Skin epidermis (tissue), 12 donors: ENCODE measurements around the gene SPDYE3.
A peak's percentile ranks its signal among the peaks of the same experiment; 100 is the strongest.

Experiments used
- H3K27ac ChIP-seq, 21 experiments: fragments of 200-600 bp; sonication (generic) in 11 of 21; one replicate each; pipeline ENCODE4 v1.5.0; 2020; ENCODE audit warnings: mild to moderate bottlenecking in 3 of 21, inconsistent platforms in 2 of 21, moderate library complexity in 2 of 21
- H3K4me3 ChIP-seq, 7 experiments: fragments of 200-600 bp; sonication (generic) in 2 of 7; one replicate each; pipeline ENCODE4 v1.5.0; 2020; ENCODE audit warnings: inconsistent platforms in 2 of 7, mild to moderate bottlenecking in 2 of 7, moderate library complexity in 1 of 7

Gene SPDYE3

DNA sequence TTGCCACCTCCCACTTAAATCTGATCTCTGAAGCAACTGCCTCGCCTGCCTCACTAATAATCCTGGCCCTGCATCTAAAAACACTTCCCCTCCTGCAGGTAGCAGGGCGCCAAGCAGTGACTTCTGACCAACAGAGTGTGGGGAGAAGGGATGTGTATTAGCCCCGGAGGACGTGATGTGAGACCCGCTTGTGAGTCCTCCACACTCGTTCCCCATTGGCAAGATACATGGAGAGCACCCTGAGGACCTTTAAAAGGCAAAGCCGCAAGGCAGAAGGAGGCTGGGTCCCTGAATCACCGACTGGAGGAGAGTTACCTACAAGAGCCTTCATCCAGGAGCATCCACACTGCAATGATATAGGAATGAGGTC is 59.7 kb downstream of the SPDYE3 start:
- no peak overlapping the region for H3K4me3 ChIP-seq
- H3K27ac ChIP-seq: peak overlapping the region in 9 of 21 experiments; percentile 2 to 76 (median 31)

- Histone ChIP-seq H3K27ac (peak overlapping the region in 17 of 21 experiments; percentile 17 to 84 (median 53)), H3K4me3 (no peak overlapping the region)
Measured at GRCh38 chr7:100367676-100368613, 60.4 kb downstream of the SPDYE3 start.

DNA sequence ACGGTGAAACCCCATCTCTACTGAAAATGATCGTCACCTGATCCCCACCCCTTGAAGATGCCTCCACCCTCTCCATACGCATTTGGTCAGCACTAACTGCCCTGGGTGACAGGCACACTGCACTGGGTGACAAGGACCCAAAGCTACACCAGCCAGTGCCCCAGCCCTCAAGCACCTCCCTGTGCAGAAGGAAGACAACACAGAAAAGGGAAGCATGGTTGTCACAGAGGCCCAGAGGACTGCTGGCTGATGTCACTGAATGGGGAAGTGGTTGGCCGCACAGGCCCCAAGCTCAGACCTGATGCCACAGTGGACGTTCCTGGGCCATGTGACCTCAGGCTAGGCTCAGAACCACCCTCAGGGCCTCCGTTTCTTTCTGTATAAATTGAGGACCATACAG is 61.6 kb downstream of the SPDYE3 start:
- Histone ChIP-seq H3K27ac (peak overlapping the region in 18 of 21 experiments; percentile 27 to 84 (median 59)), H3K4me3 (no peak overlapping the region)

DNA sequence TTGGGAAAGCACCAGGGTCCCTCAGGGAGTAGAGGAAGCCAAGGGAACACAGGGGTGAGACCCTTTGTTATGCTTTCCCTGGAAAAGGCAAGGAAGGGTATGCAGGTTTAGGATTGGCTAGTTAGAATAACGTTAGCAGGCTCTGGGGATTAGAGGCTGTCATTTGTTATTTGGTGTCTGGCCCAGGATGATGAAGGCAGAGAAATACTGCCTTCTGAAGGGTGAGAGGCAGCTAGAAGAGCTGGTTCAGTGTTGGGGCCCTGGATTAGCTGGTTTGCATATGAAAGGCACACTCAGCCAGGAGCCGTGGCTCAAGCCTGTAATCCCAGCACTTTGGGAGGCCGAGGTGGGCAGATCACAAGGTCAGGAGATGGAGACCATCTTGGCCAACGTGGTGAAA is 62.8 kb downstream of the SPDYE3 start:
- Histone ChIP-seq H3K4me3 (no peak overlapping the region), H3K27ac (peak overlapping the region in 12 of 21 experiments; percentile 18 to 84 (median 54))

GRCh38 chr7:100370746-100371145 is 63.2 kb downstream of the SPDYE3 start:
- Histone ChIP-seq H3K4me3 (no peak overlapping the region), H3K27ac (peak overlapping the region in 5 of 21 experiments; percentile 18 to 76 (median 31))

- peak overlapping the region in 12 of 21 experiments; percentile 18 to 85 (median 74) for H3K27ac ChIP-seq
- no peak overlapping the region for H3K4me3 ChIP-seq
Measured at GRCh38 chr7:100371561-100372171, 64.2 kb downstream of the SPDYE3 start.
